AG04450 (cell line): Measurements from ENCODE around the gene SEPHS2. TPM values are rescaled to one million over a fixed set of nuclear protein-coding genes. Genes with fewer than 3 reads are reported as not detected.
"Not testable (repeated sequence)": the region's sequence is repeated elsewhere in the genome, so short reads cannot be mapped to it uniquely, and the experiment has no call there.

Experiments used
- CTCF ChIA-PET: fragments of 300-600, 350-600 bp; formaldehyde crosslinking; extraction: SDS; loops from one replicate; lab custom pipeline; 2022; ENCODE audit warnings: antibody characterized with exemption, inconsistent platforms; lab: Charles Lee
- POLR2A ChIA-PET: fragments of 350-600 bp; formaldehyde crosslinking; extraction: SDS; loops from one replicate; lab custom pipeline; 2021; ENCODE audit warnings: antibody characterized with exemption, inconsistent platforms; lab: Yijun Ruan, JAX
- DNase-seq: peaks from one replicate; pipeline ENCODE4 v3.0.0-alpha.2; 2011; ENCODE audit warnings: low read depth, low spot score
- H3K27ac ChIP-seq: one replicate; pipeline ENCODE4 v1.5.1; 2012; ENCODE audit warnings: low read depth, low read length, control low read depth
- H3K27me3 ChIP-seq: one replicate; pipeline ENCODE4 v1.6.0; 2012; ENCODE audit warnings: low read length; ENCODE audit not compliant: control insufficient read depth, insufficient read depth
- H3K4me3 ChIP-seq: 2 replicates; pipeline ENCODE4 v1.5.1; 2011; ENCODE audit warnings: mild to moderate bottlenecking, low read depth, low read length, control low read depth
- H3K9me3 ChIP-seq: 2 replicates; pipeline ENCODE4 v1.5.1; 2012; ENCODE audit warnings: low read length; ENCODE audit not compliant: control insufficient read depth, insufficient read depth
- polyA plus RNA-seq: library from polyadenylated mRNA; depleted of rRNA; stranded (reverse); fragments of >200 nt; gene quantifications from 2 replicates; pipeline ENCODE4 v1.2.3, GENCODE V29; 2011
- TF ChIP-seq, protein P1 (sequence below): IDR thresholded peaks from 2 replicates; pipeline ENCODE4 v1.5.1; 2011; ENCODE audit warnings: low read depth, low read length, control low read depth, inconsistent platforms

SEPHS2 gene
- polyA plus RNA-seq, 1 experiment: 47.1 TPM

DNA sequence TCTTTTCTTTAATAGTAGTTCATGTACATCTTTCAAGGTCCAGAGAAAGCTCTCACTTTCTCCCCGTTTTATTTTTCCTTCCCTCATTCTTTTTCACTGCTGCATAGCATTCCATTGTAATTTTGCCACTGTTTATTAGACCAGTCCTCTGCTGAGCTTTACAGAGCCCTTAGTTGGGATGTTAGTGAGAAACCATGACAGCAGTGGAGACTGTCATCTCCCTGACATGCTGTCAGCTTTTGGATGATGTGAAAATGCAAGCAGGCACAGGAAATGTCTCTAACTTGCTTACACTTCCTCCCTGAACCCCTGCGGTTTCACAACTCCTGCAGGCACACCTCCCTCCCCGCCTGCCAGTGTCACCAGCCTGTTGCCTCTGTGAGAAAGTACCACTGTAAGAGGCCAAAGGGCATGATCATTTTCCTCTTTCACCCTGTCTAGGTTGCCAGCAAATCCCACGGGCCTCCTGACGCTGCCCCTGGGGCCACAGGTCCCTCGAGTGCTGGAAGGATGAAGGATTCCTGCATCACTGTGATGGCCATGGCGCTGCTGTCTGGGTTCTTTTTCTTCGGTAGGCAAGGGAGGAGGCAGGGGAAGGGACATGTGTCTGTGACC, 26.8 kb upstream of the SEPHS2 start, which contains the start of gene ITGAL:
Gene ITGAL (plus strand): TSS at position 415 of the 615 bp plus-strand sequence. CDS start 96 bp downstream, at position 511.
- CTCF ChIA-PET: interaction anchor here (0.7 kb wide), 2 partner anchors 23 to 157 kb away, joined by 3 to 4 read pairs; no protein-coding TSS in a partner anchor
- peaks cover 45% of the 10 kb centered on the region for H3K27me3 ChIP-seq

DNA sequence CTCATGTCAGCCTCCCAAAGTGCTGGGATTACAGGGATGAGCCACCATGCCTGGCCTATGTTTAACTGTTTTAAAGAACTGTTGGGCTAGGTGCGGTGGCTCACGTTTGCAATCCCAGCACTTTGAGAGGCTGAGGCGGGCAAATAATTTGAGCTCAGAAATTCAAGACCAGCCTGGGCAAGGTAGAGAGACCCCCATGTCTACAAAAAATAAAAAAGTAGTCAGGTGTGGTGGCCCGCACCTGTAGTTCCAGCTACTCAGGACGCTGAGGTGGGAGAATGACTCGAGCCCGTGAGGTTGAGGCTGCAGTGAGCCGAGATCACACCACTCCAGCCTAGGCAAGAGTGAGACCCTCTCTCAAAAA, 24.9 kb upstream of the SEPHS2 start:
- Histone ChIP-seq H3K9me3 (peaks cover 3% of the 10 kb centered on the region; the same call in 1 of the 2 replicates), H3K27me3 (peaks cover 35% of the 10 kb centered on the region), H3K27ac (no peak overlapping the region), H3K4me3 (no peak overlapping the region)
- POLR2A ChIA-PET: no interaction called here
- TF ChIP-seq, protein P1, sequence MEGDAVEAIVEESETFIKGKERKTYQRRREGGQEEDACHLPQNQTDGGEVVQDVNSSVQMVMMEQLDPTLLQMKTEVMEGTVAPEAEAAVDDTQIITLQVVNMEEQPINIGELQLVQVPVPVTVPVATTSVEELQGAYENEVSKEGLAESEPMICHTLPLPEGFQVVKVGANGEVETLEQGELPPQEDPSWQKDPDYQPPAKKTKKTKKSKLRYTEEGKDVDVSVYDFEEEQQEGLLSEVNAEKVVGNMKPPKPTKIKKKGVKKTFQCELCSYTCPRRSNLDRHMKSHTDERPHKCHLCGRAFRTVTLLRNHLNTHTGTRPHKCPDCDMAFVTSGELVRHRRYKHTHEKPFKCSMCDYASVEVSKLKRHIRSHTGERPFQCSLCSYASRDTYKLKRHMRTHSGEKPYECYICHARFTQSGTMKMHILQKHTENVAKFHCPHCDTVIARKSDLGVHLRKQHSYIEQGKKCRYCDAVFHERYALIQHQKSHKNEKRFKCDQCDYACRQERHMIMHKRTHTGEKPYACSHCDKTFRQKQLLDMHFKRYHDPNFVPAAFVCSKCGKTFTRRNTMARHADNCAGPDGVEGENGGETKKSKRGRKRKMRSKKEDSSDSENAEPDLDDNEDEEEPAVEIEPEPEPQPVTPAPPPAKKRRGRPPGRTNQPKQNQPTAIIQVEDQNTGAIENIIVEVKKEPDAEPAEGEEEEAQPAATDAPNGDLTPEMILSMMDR: no peak
- DNase-seq: no peak
- CTCF ChIA-PET: interaction anchor here (2.0 kb wide), 1 partner anchor 21 kb away, joined by 8 read pairs; no protein-coding TSS in a partner anchor

More for the DNA sequence above, 26.8 kb upstream of the SEPHS2 start, which contains the start of gene ITGAL:
- Histone ChIP-seq H3K9me3 (peaks cover 3% of the 10 kb centered on the region; the same call in 1 of the 2 replicates), H3K4me3 (no peak within 1 kb of the TSS), H3K27ac (no peak within 1 kb of the TSS)
- TF ChIP-seq, protein P1: no peak
- POLR2A ChIA-PET: interaction anchor here (0.6 kb wide), 1 partner anchor 178 kb away, joined by 3 read pairs; the partner anchor contains the start of gene PRR14
- DNase-seq: no peak

DNA sequence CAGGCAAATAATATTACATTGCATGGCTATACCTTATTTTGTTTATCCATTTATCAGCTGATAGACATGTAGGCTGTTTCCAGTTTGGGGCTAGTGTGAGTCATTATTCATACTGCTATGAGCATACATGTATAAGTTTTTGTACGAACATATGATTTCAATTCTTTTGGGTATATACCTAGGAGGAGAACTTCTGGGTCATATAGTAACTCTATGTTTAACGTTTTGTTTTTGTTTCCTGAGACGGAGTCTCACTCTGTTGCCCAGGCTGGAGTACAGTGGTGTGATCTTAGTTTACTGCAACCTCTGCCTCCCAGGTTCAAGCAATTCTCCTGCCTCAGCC, 24.5 kb upstream of the SEPHS2 start:
- H3K9me3 ChIP-seq: peaks cover 3% of the 10 kb centered on the region; the same call in 1 of the 2 replicates
- H3K27ac ChIP-seq: no peak overlapping the region
- TF ChIP-seq, protein P1: no peak
- POLR2A ChIA-PET: no interaction called here
- H3K27me3 ChIP-seq: peaks cover 31% of the 10 kb centered on the region
- DNase-seq: no peak
- CTCF ChIA-PET: interaction anchor here (2.0 kb wide), 1 partner anchor 21 kb away, joined by 8 read pairs; no protein-coding TSS in a partner anchor
- no peak overlapping the region for H3K4me3 ChIP-seq

DNA sequence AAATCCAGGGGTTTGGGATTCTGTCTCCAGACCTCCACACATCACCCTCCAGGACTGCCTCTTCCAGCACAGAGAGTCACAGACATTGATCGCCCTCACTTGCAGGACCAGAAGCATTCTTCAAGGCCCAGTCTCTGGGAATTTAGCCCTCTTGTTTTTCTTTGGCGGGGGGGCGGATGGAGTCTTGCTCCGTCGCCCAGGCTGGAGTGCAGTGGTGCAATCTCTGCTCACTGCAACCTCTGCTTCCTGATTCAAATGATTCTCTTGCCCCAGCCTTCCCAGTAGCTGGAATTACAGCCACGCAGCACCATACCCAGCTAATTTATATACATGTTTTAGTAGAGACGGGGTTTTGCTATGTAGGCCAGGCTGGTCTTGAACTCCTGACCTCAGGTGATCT, 18.4 kb upstream of the SEPHS2 start:
- TF ChIP-seq, protein P1: no peak
- H3K27ac ChIP-seq: no peak overlapping the region
- ChIA-PET CTCF (interaction anchor here (0.6 kb wide), 1 partner anchor 26 kb away, joined by 3 read pairs; no protein-coding TSS in a partner anchor), POLR2A (no interaction called here)
- no peaks in the 10 kb centered on the region for H3K9me3 ChIP-seq
- peaks cover 3% of the 10 kb centered on the region for H3K27me3 ChIP-seq
- DNase-seq: no peak
- H3K4me3 ChIP-seq: no peak overlapping the region

DNA sequence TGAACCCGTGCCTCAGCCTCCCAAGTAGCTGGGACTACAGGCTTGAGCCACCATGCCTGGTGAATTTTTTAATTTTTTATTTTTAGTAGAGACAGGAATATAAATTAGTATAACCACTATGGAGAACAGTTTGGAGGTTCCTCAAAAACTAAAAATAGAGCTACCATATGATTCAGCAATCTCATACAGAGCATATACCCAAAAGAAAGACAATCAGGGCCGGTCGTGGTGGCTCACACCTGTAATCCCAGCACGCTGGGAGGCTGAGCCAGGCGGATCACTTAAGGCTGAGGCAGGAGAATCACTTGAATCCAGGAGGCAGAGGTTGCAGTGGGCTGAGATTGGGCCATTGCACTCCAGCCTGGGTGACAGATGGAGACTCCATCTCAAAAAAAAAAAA, 15.8 kb upstream of the SEPHS2 start:
- H3K27me3 ChIP-seq, DNase-seq, POLR2A ChIA-PET, H3K4me3 ChIP-seq, H3K9me3 ChIP-seq, H3K27ac ChIP-seq: not testable (repeated sequence)
- CTCF ChIA-PET: interaction anchor here (0.6 kb wide), 1 partner anchor 807 kb away, joined by 3 read pairs; no protein-coding TSS in a partner anchor
